GM12872 (cell line): ENCODE data around the gene ZBP1.
A peak's percentile ranks its signal among the peaks of the same experiment; 100 is the strongest.

Experiments used
- CTCF ChIP-seq: IDR thresholded peaks from 3 replicates; pipeline ENCODE4 v1.5.1; 2011; ENCODE audit warnings: low read depth, mild to moderate bottlenecking, low read length, moderate library complexity; ENCODE audit not compliant: insufficient read depth

The ZBP1 gene

GRCh38 chr20:57610261-57610952, 9.8 kb downstream of the ZBP1 start:
- no peak for TF ChIP-seq CTCF

- peak; percentile 34; the same call in 2 of the 3 replicates for TF ChIP-seq CTCF
Observed at GRCh38 chr20:57609842-57610167, 10.4 kb downstream of the ZBP1 start.

GRCh38 chr20:57609086-57609841, 11.0 kb downstream of the ZBP1 start:
- no peak for TF ChIP-seq CTCF

GRCh38 chr20:57608516-57608915, 11.7 kb downstream of the ZBP1 start:
- TF ChIP-seq CTCF = no peak

- TF ChIP-seq CTCF = no peak
Observed at GRCh38 chr20:57605878-57606277, 14.3 kb downstream of the ZBP1 start.

GRCh38 chr20:57605045-57605444, 15.2 kb downstream of the ZBP1 start:
- TF ChIP-seq CTCF = no peak

- no peak for TF ChIP-seq CTCF
Observed at GRCh38 chr20:57603120-57603519, 17.1 kb downstream of the ZBP1 start.
